MCF 10A (cell line): ENCODE results near the gene MYO16. TPM values are rescaled to one million over a fixed set of nuclear protein-coding genes. Genes with fewer than 3 reads are reported as not detected.
"Not testable (repeated sequence)": the region's sequence is repeated elsewhere in the genome, so short reads cannot be mapped to it uniquely, and the experiment has no call there.

Source experiments
- BruUV-seq: library from RNA; stranded (reverse); fragments of 400-500 nt; replicated peaks from 2 replicates; lab custom pipeline; 2021; lab: Mats Ljungman, UMichigan
- CTCF ChIA-PET: fragments of 300-600 bp; sonication (Branson Sonifier 250); formaldehyde crosslinking; extraction: SDS; loops from one replicate; lab custom pipeline; 2021; ENCODE audit warnings: antibody characterized with exemption, inconsistent platforms; lab: Yijun Ruan, JAX
- POLR2A ChIA-PET: fragments of 300-600, 350-650 bp; sonication (Branson Sonifier 250); formaldehyde crosslinking; extraction: SDS; loops from one replicate; lab custom pipeline; 2020; ENCODE audit warnings: antibody characterized with exemption, inconsistent platforms; lab: Yijun Ruan, JAX
- DNase-seq: peaks from one replicate; pipeline ENCODE4 v3.0.0-alpha.2; 2018; ENCODE audit not compliant: unreplicated experiment
- H3K27ac Mint-ChIP-seq: one replicate; pipeline ENCODE4 v1.8.0; 2022; ENCODE audit warnings: mild to moderate bottlenecking, low read depth, mixed read lengths; ENCODE audit not compliant: unreplicated experiment
- H3K27me3 Mint-ChIP-seq: one replicate; pipeline ENCODE4 v1.8.0; 2022; ENCODE audit warnings: mixed read lengths; ENCODE audit not compliant: insufficient read depth, unreplicated experiment
- H3K36me3 Mint-ChIP-seq: one replicate; pipeline ENCODE4 v1.8.0; 2022; ENCODE audit warnings: mild to moderate bottlenecking, moderate library complexity, mixed read lengths; ENCODE audit not compliant: insufficient read depth, unreplicated experiment
- H3K4me1 Mint-ChIP-seq: one replicate; pipeline ENCODE4 v1.8.0; 2022; ENCODE audit warnings: mixed read lengths; ENCODE audit not compliant: insufficient read depth, unreplicated experiment
- H3K4me3 Mint-ChIP-seq: one replicate; pipeline ENCODE4 v1.8.0; 2022; ENCODE audit warnings: mild to moderate bottlenecking, moderate library complexity, mixed read lengths; ENCODE audit not compliant: unreplicated experiment
- H3K9me3 Mint-ChIP-seq: one replicate; pipeline ENCODE4 v1.8.0; 2022; ENCODE audit warnings: mixed read lengths; ENCODE audit not compliant: unreplicated experiment
- CTCF ChIP-seq: fragments of 200-600 bp; IDR thresholded peaks from one replicate; pipeline ENCODE4 v1.8.0; 2022; ENCODE audit warnings: antibody characterized with exemption, mild to moderate bottlenecking; ENCODE audit not compliant: unreplicated experiment
- intact Hi-C: fragments of 100-400 bp; cut with micrococcal nuclease; formaldehyde crosslinking; loops from 2 replicates; pipeline ENCODE4 v1.14.1; 2022
- total RNA-seq: library from RNA; stranded (reverse); gene quantifications from 2 replicates; pipeline ENCODE4 v1.2.3, GENCODE V29; 2022

Gene MYO16
- total RNA-seq, 1 experiment from 2014 or later = not detected

GRCh38 chr13:109087916-109088623 is 458.7 kb downstream of the MYO16 start:
- Mint-ChIP-seq H3K36me3 (peaks cover 6% of the 10 kb centered on the region), H3K27me3 (no peaks in the 10 kb centered on the region), H3K27ac (no peak overlapping the region), H3K4me3 (no peak overlapping the region), H3K4me1 (no peaks in the 10 kb centered on the region), H3K9me3 (peaks cover 7% of the 10 kb centered on the region)
- POLR2A ChIA-PET = interaction anchor here (0.6 to 0.8 kb wide), 2 partner anchors 22 to 1474 kb away, joined by 3 to 4 read pairs; partner anchors contain the start of gene RAB20
- CTCF ChIA-PET = interaction anchor here (0.5 to 0.6 kb wide), 2 partner anchors 49 to 497 kb away, joined by 3 read pairs; no protein-coding TSS in a partner anchor
- DNase-seq = peak; percentile 17
- intact Hi-C loops = no loop called here
- no peak for TF ChIP-seq CTCF
- BruUV-seq = no TSS peak

GRCh38 chr13:109088624-109088917 is 459.2 kb downstream of the MYO16 start:
- H3K4me3 Mint-ChIP-seq = no peak overlapping the region
- H3K27ac Mint-ChIP-seq = no peak overlapping the region
- intact Hi-C loops = no loop called here
- no peak for TF ChIP-seq CTCF
- peaks cover 6% of the 10 kb centered on the region for H3K36me3 Mint-ChIP-seq
- H3K9me3 Mint-ChIP-seq = peaks cover 7% of the 10 kb centered on the region
- H3K4me1 Mint-ChIP-seq = no peaks in the 10 kb centered on the region
- no peak for DNase-seq
- no TSS peak for BruUV-seq
- no peaks in the 10 kb centered on the region for H3K27me3 Mint-ChIP-seq
- ChIA-PET POLR2A (interaction anchor here (0.8 kb wide), 1 partner anchor 21 kb away, joined by 3 read pairs; no protein-coding TSS in a partner anchor), CTCF (interaction anchor here (0.5 kb wide), 1 partner anchor 48 kb away, joined by 3 read pairs; no protein-coding TSS in a partner anchor)

GRCh38 chr13:109090796-109091195 is 461.4 kb downstream of the MYO16 start:
- no TSS peak for BruUV-seq
- H3K9me3 Mint-ChIP-seq = peaks cover 7% of the 10 kb centered on the region
- no peak overlapping the region for H3K4me3 Mint-ChIP-seq
- H3K27ac Mint-ChIP-seq = no peak overlapping the region
- DNase-seq = no peak
- H3K4me1 Mint-ChIP-seq = no peaks in the 10 kb centered on the region
- intact Hi-C loops = no loop called here
- no peaks in the 10 kb centered on the region for H3K36me3 Mint-ChIP-seq
- no peaks in the 10 kb centered on the region for H3K27me3 Mint-ChIP-seq
- ChIA-PET POLR2A (no interaction called here), CTCF (interaction anchor here (0.7 kb wide), 1 partner anchor 453 kb away, joined by 3 read pairs; no protein-coding TSS in a partner anchor)
- no peak for TF ChIP-seq CTCF

- CTCF ChIA-PET = interaction anchor here (0.7 kb wide), 1 partner anchor 452 kb away, joined by 3 read pairs; no protein-coding TSS in a partner anchor
- Mint-ChIP-seq H3K36me3 (no peaks in the 10 kb centered on the region), H3K4me3 (no peak overlapping the region), H3K27ac (no peak overlapping the region), H3K9me3 (peaks cover 7% of the 10 kb centered on the region), H3K4me1 (peaks cover 4% of the 10 kb centered on the region), H3K27me3 (no peaks in the 10 kb centered on the region)
- no TSS peak for BruUV-seq
- intact Hi-C loops = no loop called here
- TF ChIP-seq CTCF = no peak
- no peak for DNase-seq
- POLR2A ChIA-PET = no interaction called here
Measured at GRCh38 chr13:109091249-109091648, 461.8 kb downstream of the MYO16 start.

- H3K36me3 Mint-ChIP-seq, BruUV-seq, POLR2A ChIA-PET, intact Hi-C loops, CTCF ChIA-PET, DNase-seq, H3K27ac Mint-ChIP-seq, H3K27me3 Mint-ChIP-seq, H3K9me3 Mint-ChIP-seq, H3K4me3 Mint-ChIP-seq, H3K4me1 Mint-ChIP-seq: not testable (repeated sequence)
Measured at GRCh38 chr13:109092186-109092585, 462.8 kb downstream of the MYO16 start.
